HG03039 (cell line): Measurements from ENCODE around the gene SMPD4.
A peak's percentile ranks its signal among the peaks of the same experiment; 100 is the strongest.
"Not testable (repeated sequence)": the region's sequence is repeated elsewhere in the genome, so short reads cannot be mapped to it uniquely, and the experiment has no call there.

Experiments used
- ATAC-seq: cut with Tn5 transposase; IDR thresholded peaks from one replicate; pipeline ENCODE4 v1.9.1; 2021; ENCODE audit warnings: mild to moderate bottlenecking, moderate library complexity; ENCODE audit not compliant: unreplicated experiment

Gene SMPD4

DNA sequence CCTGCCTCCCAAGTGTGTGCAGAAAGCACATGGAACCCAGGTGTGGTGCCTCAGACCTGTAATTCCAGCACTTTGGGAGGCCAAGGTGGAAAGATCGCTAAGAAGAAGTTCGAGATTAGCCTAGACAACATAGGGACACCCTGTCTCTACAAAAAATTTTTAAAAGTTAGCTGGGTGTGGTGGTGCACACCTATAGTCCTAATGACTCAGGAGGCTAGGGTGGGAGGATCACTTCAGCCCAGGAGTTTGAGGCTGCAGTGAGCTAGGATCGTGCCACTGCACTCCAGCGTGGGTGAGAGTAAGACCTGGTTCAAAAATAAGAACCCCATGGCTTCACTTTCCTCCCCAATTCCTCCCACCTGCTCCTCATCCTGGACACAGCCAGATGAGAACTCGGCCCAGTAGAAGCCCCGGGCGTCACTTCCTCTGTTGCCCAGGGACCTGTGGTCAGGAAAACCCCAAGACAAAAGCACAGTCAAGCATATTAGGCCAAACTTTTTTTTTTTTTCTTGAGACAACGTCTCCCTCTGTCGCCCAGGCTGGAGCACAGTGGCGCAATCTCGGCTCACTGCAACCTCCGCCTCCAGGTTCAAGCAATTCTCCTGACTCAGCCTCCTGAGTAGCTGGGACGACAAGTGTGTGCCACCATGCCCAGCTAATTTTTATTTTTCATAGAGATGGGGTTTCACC lies 23.4 kb downstream of the SMPD4 start:
- ATAC-seq: peak; percentile 74

DNA sequence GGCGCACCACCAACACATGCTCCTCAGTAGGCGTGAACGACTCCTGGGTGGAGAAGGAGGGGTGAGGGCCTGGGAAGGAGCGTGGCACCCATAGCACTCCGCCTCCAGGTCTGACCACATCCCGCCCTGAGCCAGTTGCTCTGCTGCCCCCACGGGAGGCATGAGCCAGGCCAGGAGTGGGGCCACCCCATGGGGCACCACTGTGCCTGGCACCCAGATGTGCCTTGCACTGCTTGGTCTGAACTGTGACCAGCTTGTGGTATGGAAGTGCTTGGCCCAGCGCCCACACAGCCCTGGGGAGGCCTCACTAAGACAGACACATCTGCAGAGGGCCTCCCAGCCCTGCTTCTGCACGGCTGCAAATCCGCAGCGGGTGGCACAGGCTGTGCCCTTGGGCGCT lies 24.0 kb downstream of the SMPD4 start:
- ATAC-seq: not testable (repeated sequence)

DNA sequence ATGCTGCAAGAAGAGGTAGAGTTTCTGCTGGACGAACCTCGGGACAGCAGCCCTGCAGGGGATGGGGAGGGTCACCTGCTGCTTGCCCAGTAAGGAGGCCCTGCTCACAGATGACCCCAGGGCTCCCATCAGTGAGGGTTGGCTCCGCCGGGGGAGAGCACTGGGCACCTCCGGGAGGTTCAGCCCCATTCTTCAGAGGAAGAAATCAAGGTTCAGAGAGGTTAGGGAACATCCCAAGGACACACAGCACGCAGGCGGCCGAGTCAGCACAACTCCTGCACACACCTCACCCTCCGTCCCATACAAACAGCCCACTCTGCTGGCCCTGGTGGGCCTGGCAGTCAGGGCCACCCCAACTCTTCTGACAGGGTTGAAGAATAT lies 24.8 kb downstream of the SMPD4 start:
- ATAC-seq: no peak

DNA sequence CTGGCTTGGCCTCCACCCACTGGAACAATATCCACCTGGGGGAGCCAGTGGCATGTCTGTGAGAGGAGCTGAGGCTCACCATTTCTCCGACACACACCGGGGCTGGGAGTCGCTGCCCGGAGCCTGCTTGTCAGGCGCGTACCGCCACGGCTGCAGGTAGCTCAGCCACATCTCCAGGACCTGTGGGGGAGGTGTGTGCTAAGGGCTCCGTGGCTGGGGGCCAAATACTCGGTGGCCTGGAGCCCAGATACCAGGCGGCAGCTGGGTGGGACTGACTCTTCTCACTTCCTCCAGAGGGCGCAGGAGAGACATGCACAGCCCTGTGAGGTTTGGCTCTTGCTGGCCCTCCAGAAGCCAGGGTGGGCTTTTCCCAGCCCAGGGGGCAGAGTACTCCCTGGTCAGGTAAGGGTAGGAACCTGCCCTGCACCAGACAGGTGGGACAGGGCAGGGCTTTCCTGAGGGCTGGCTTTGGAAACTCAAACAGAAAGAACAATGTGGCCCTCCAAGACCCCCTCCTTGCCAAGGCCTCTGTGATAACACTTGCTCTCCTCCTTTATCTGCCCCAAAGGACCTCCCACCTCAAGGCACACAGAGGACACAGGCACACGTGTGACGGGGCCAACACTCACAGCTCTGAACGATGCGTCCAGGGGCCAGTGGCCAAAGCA lies 25.3 kb downstream of the SMPD4 start:
- ATAC-seq: not testable (repeated sequence)

DNA sequence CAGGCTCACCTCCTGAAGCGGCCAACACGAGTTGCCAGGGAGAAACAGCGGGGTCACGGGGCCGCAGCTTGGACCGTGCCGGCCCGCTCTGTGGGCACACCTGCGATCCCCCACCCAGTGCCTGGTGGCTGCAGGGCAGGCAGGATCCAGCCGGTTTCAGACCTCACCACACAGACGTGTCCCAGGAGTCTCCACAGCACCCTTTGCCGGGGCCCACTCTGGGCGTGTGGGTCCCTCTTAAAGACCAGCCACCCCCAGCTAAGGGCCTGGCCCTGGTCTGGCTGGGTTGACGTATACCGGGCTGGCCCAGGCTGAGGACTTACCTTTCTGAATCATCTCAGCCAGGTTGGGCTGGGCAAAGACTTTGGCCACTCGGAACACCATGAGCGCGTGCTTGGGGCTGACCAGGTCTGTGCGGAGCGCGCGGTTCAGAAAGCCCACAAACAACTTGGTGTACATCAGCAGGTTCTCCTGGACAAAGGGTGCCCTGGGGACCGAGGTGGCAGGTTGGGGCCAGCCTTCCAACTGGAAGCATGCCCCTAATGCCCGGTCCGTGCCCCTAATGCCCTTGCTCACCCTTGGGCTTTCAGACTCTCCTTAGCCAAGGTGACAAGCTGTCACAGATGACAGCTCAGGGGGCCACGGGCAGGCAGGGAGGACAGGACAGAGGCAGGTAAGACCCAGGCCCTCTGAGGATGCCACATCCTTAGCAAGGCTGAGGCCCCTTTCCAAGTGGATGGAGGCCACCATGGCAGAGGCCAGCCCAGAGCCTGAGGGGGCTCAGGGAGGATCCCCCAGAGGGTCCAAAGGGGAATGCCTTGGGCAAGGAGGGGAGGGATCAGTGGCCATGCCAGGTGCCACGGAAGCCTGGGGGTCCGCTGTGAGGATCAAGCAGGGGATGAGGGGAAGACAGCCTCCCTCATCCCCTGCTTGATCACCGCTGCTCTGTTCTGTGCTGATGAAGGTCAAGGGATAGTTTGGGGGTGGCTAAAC lies 26.3 kb downstream of the SMPD4 start:
- ATAC-seq: no peak

- not testable (repeated sequence) for ATAC-seq
These were observed 27.0 kb downstream of the SMPD4 start for GRCh38 chr2:130154423-130154770.

GRCh38 chr2:130153721-130154422 lies 27.5 kb downstream of the SMPD4 start:
- not testable (repeated sequence) for ATAC-seq

- no peak for ATAC-seq
These were observed 28.4 kb downstream of the SMPD4 start for GRCh38 chr2:130152816-130153595.

DNA sequence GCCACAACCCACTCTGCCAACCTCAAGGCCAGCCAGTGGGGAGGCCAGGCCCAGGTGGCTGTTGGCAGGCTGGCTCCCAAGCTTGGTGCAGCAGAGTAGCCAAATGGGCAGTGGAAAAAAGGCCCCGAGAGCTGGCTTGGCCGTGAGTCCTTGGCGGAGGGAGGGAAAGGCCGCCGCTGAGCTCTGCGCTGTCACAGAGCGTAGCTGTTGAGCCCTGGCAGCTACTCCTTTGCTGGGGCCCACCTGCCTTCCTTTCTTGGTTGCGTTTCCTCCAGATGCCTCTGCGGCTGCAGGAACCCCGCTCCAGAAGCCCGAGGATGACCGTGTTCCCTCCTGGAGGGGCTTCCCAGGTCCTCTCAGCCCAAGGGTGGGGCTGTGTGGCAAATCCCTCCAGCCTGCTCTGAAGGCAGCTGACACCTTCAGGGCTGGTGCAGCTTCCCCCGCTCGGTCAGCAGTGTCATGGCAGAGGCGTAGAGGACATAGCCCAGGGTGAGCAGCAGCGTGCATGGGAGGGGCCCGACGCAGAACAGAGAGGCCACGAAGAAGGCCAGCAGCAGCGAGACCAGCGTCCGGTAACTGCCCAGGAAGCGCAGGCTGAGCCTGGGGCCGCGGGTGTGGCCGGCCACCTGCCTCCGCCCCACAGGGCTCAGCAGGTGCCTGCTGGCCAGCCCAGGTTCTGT lies 29.1 kb downstream of the SMPD4 start:
- not testable (repeated sequence) for ATAC-seq

- not testable (repeated sequence) for ATAC-seq
These were observed 30.3 kb downstream of the SMPD4 start for GRCh38 chr2:130151145-130151512.

GRCh38 chr2:130150181-130151144 lies 30.9 kb downstream of the SMPD4 start:
- no peak for ATAC-seq

- not testable (repeated sequence) for ATAC-seq
These were observed 32.9 kb downstream of the SMPD4 start for GRCh38 chr2:130148515-130148914.

- ATAC-seq: peak; percentile 88
These were observed 36.4 kb downstream of the SMPD4 start, which contains the start of gene CCDC74B for GRCh38 chr2:130145006-130145414. CCDC74B (minus strand) TSS chr2:130145112; CDS start chr2:130144996, 116 bp downstream.

GRCh38 chr2:130143266-130144039 lies 37.9 kb downstream of the SMPD4 start:
- ATAC-seq: not testable (repeated sequence)

DNA sequence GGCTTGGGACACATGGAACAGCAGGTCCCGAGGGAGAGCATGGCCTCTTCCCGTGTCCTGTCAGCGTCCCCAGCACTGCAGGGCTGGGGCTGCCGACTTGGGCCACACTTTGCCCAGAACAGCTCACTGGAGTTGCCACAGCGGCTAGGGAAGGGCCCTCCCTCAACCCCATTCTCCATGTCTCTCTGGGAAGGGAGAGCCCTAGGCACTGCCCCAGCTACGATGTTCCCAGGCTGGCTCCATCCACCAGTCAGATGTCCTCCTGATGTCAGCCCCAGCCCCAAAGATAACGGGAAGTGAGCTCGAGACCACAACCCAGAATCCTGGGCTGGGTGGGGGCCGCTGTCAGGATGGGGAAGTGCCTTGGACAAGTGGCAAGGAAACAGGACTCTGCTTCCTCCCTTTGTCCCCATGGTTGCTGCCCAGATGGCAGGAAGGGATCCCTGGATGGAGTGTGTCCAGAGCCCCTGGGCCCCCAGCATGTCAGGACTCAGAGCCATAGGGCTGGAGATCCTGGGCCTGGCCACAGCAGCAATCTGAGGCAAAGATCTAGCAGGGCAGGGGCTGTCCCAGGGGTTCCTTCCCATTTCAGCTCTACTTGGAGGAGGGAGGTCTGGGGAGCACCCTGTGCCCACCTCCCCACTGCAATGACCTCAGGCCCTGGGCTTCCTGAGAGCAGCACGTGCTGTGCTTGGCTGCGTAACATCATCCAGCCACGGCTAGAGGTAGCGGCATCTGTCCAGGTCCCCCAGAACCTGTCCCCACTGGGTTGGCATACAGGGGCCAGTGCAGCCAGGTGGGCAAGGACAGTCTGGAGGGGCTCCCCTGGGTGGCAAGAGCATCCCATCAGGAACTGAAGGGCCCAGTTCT lies 38.8 kb downstream of the SMPD4 start:
- not testable (repeated sequence) for ATAC-seq

DNA sequence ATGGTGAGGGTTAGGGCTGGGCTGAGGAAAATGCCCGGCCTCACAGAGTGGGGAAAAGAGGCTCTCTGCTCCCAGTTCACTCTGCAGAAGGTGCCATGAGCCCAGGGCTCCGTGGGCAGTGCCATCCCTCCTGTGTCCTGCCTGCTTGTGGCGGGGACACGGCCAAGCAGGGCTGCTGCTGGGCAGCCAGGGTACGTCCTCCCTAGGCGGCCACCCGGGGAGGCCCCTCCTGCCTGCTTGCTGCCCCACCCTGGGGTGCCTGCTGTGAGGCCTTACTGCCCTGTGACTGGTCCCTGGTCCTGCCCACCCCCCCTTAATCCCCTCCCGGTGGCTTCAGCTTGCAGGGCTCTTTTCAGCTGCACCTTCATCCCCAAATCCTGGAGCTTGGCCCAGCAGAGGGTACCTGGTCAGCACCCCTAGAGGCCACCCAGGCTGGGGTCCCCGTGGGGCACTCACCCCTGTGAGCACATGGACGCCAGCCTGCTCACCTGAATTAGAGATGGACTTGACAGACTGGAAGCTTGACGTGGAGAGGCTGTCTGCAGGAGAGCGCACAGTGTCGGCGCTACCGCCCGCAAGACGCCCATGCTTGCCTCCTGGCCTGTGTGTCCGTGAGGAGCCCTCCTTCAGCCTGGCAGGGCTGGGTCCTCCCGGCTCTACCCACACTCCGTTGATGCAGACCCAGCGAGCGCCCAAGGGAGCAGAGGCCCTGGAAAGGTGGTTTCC lies 39.6 kb downstream of the SMPD4 start:
- not testable (repeated sequence) for ATAC-seq
